ENCODE measurements around the gene IFT172.
A peak's percentile ranks its signal among the peaks of the same experiment; 100 is the strongest.
"Not testable (repeated sequence)": the region's sequence is repeated elsewhere in the genome, so short reads cannot be mapped to it uniquely, and the experiment has no call there.

The IFT172 gene

GRCh38 chr2:27492557-27492956, 3.0 kb upstream of the IFT172 start:
- no peak for DNase-seq

- DNase-seq, result peak; percentile 69
These were observed 435 bp downstream of the IFT172 start for GRCh38 chr2:27489118-27489497.

GRCh38 chr2:27485496-27485895, 4.0 kb downstream of the IFT172 start:
- no peak for DNase-seq

- DNase-seq, result no peak
These were observed 17.6 kb downstream of the IFT172 start for GRCh38 chr2:27471961-27472360.

GRCh38 chr2:27464443-27464842, 25.1 kb downstream of the IFT172 start:
- no peak for DNase-seq

- no peak for DNase-seq
These were observed 28.4 kb downstream of the IFT172 start for GRCh38 chr2:27461118-27461517.

- DNase-seq, result no peak
These were observed 35.6 kb downstream of the IFT172 start for GRCh38 chr2:27453968-27454367.

GRCh38 chr2:27451095-27451494, 38.4 kb downstream of the IFT172 start:
- DNase-seq, result no peak

GRCh38 chr2:27448381-27448780, 41.2 kb downstream of the IFT172 start:
- DNase-seq, result peak; percentile 90

GRCh38 chr2:27446057-27446456, 43.5 kb downstream of the IFT172 start:
- DNase-seq, result no peak

- DNase-seq, result no peak
These were observed 43.9 kb downstream of the IFT172 start for GRCh38 chr2:27445615-27446014.

- DNase-seq, result no peak
These were observed 44.4 kb downstream of the IFT172 start for GRCh38 chr2:27445155-27445554.

GRCh38 chr2:27442920-27443282, 46.6 kb downstream of the IFT172 start:
- peak; percentile 44 for DNase-seq

GRCh38 chr2:27441958-27442919, 47.3 kb downstream of the IFT172 start, which contains the start of gene KRTCAP3:
Gene KRTCAP3 (plus strand): TSS chr2:27442381. CDS start chr2:27442413, 32 bp downstream.
- DNase-seq, result peak; percentile 85

GRCh38 chr2:27441226-27441926, 48.2 kb downstream of the IFT172 start:
- no peak for DNase-seq

GRCh38 chr2:27435628-27436027, 53.9 kb downstream of the IFT172 start:
- DNase-seq, result no peak

GRCh38 chr2:27431395-27431794, 58.1 kb downstream of the IFT172 start:
- no peak for DNase-seq

GRCh38 chr2:27428978-27429541, 60.5 kb downstream of the IFT172 start:
- peak; percentile 85 for DNase-seq

GRCh38 chr2:27428213-27428977, 61.1 kb downstream of the IFT172 start, which contains the start of gene NRBP1:
Gene NRBP1 (plus strand): TSS chr2:27428631. CDS start chr2:27433274, 4,643 bp downstream.
- peak; percentile 95 for DNase-seq

- no peak for DNase-seq
These were observed 61.7 kb downstream of the IFT172 start for GRCh38 chr2:27427863-27428212.

- DNase-seq, result not testable (repeated sequence)
These were observed 64.5 kb downstream of the IFT172 start for GRCh38 chr2:27425039-27425438.

GRCh38 chr2:27422958-27423357, 66.6 kb downstream of the IFT172 start:
- DNase-seq, result no peak
